Gastrocnemius medialis (tissue), 4 donors: Measurements from ENCODE around the gene PIERCE2.

ENCODE experiments used
- POLR2A ChIP-seq, 2 donors: fragments of 450-650 bp; IDR thresholded peaks; one replicate each; pipeline ENCODE4 v1.6.1; 2017; ENCODE audit warnings: antibody characterized with exemption in 2 of 2, mild to moderate bottlenecking in 2 of 2, moderate library complexity in 2 of 2
- TF ChIP-seq, protein P1 (sequence below), 5 experiments: fragments of 450-650 bp in 3 of 5; fragments of 200-600 bp in 2 of 5; sonication (generic) in 2 of 5; IDR thresholded peaks in 4 of 5; conservative IDR thresholded peaks in 1 of 5; 1 replicate in 4 of 5; 2 replicates in 1 of 5; pipeline ENCODE4 v1.5.1; 2016 to 2019; ENCODE audit warnings: antibody characterized with exemption in 5 of 5, mild to moderate bottlenecking in 3 of 5, moderate library complexity in 3 of 5

DNA sequence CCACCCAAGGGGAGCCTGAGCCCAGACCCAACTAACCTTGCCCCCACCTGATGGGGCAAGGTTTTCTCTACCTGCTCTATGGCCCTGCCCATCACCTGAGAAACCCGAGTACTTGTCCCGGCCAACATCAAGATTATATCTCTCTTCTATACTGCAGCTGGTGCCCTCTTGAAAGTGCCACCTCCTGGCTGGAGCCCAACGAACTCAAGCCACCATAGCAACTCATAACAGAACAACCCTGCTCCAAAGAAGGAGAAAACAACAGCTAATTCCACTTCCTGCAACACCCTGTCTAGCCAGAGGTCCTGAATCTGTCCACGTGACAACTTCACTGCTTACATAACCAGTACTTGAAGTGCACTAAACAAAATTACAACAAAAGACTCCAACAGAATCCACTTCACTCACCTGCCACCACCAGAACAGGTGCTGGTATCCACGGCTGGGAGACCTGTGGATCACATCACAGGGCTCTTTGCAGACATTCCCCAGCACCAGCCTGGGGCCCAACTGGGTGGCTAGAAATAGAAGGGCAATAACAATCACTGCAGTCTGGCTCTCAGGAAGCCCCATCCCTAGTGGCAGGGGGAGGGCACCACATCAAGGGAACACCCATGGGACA is 49.2 kb downstream of the PIERCE2 start:
- TF ChIP-seq POLR2A (IDR thresholded peaks at IDR 0.05): no peak
- TF ChIP-seq, protein P1, sequence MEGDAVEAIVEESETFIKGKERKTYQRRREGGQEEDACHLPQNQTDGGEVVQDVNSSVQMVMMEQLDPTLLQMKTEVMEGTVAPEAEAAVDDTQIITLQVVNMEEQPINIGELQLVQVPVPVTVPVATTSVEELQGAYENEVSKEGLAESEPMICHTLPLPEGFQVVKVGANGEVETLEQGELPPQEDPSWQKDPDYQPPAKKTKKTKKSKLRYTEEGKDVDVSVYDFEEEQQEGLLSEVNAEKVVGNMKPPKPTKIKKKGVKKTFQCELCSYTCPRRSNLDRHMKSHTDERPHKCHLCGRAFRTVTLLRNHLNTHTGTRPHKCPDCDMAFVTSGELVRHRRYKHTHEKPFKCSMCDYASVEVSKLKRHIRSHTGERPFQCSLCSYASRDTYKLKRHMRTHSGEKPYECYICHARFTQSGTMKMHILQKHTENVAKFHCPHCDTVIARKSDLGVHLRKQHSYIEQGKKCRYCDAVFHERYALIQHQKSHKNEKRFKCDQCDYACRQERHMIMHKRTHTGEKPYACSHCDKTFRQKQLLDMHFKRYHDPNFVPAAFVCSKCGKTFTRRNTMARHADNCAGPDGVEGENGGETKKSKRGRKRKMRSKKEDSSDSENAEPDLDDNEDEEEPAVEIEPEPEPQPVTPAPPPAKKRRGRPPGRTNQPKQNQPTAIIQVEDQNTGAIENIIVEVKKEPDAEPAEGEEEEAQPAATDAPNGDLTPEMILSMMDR (IDR thresholded peaks at IDR 0.05 in 4 of 5, conservative IDR thresholded peaks at IDR 0.05 in 1 of 5): no peak
